Neural progenitor cell (in vitro differentiated cells): ENCODE measurements around the gene RASGRF1. TPM values are rescaled to one million over a fixed set of nuclear protein-coding genes. Genes with fewer than 3 reads are reported as not detected.
A peak's percentile ranks its signal among the peaks of the same experiment; 100 is the strongest.

Source experiments
- DNase-seq: peaks from one replicate; pipeline ENCODE4 v3.0.0-alpha.2; 2016; ENCODE audit warnings: low spot score
- H2AFZ ChIP-seq: fragments of 200-600 bp; sonication (generic); replicated peaks from 2 replicates; pipeline ENCODE4 v1.6.1; 2016; ENCODE audit warnings: antibody characterized with exemption
- H3F3A ChIP-seq: fragments of 200-600 bp; sonication (generic); 2 replicates; pipeline ENCODE4 v1.6.1; 2016; ENCODE audit warnings: antibody characterized with exemption, low read depth
- H3K27ac ChIP-seq: fragments of 200-600 bp; sonication (generic); 2 replicates; pipeline ENCODE4 v1.5.1; 2016; ENCODE audit warnings: mild to moderate bottlenecking
- H3K27me3 ChIP-seq: fragments of 200-600 bp; sonication (generic); 2 replicates; pipeline ENCODE4 v1.6.1; 2016; ENCODE audit warnings: mild to moderate bottlenecking, moderate library complexity
- H3K36me3 ChIP-seq: fragments of 200-600 bp; sonication (generic); 2 replicates; pipeline ENCODE4 v1.5.1; 2016
- H3K4me1 ChIP-seq: fragments of 200-600 bp; sonication (generic); 2 replicates; pipeline ENCODE4 v1.6.1; 2016; ENCODE audit warnings: mixed run types
- H3K4me2 ChIP-seq: fragments of 200-600 bp; sonication (generic); 2 replicates; pipeline ENCODE4 v1.6.1; 2016
- H3K4me3 ChIP-seq: fragments of 200-600 bp; sonication (generic); 2 replicates; pipeline ENCODE4 v1.5.1; 2016
- H3K79me2 ChIP-seq: fragments of 200-600 bp; sonication (generic); 2 replicates; pipeline ENCODE4 v1.6.1; 2016; ENCODE audit warnings: low read depth
- H3K9ac ChIP-seq: fragments of 200-600 bp; sonication (generic); 2 replicates; pipeline ENCODE4 v1.6.1; 2016
- H3K9me3 ChIP-seq: fragments of 200-600 bp; sonication (generic); 2 replicates; pipeline ENCODE4 v1.5.1; 2016; ENCODE audit warnings: low read depth
- H4K20me1 ChIP-seq: fragments of 200-600 bp; sonication (generic); 2 replicates; pipeline ENCODE4 v1.6.1; 2016; ENCODE audit warnings: low read depth
- H3K27ac Mint-ChIP-seq: 3 replicates; pipeline ENCODE4 v1.8.0; 2021; ENCODE audit warnings: mixed read lengths
- H3K27me3 Mint-ChIP-seq: 2 replicates; pipeline ENCODE4 v1.8.0; 2022; ENCODE audit warnings: low read depth, mild to moderate bottlenecking, inconsistent platforms, moderate library complexity, mixed read lengths; ENCODE audit not compliant: insufficient read depth
- H3K36me3 Mint-ChIP-seq: 3 replicates; pipeline ENCODE4 v1.8.0; 2021; ENCODE audit warnings: mixed read lengths
- H3K4me1 Mint-ChIP-seq: 3 replicates; pipeline ENCODE4 v1.8.0; 2021; ENCODE audit warnings: mixed read lengths
- H3K4me3 Mint-ChIP-seq: 3 replicates; pipeline ENCODE4 v1.8.0; 2021; ENCODE audit warnings: mild to moderate bottlenecking, moderate library complexity, mixed read lengths
- H3K9me3 Mint-ChIP-seq: 3 replicates; pipeline ENCODE4 v1.8.0; 2020; ENCODE audit warnings: mixed read lengths
- CTCF ChIP-seq: fragments of 200-600 bp; sonication (generic); IDR thresholded peaks from 2 replicates; pipeline ENCODE4 v1.5.1; 2017; ENCODE audit warnings: antibody characterized with exemption, mild to moderate bottlenecking
- EZH2 ChIP-seq: fragments of 200-600 bp; sonication (generic); IDR thresholded peaks from 2 replicates; pipeline ENCODE4 v1.6.1; 2017; ENCODE audit warnings: antibody characterized with exemption, mild to moderate bottlenecking, moderate library complexity
- EZH2phosphoT487 ChIP-seq: fragments of 200-600 bp; sonication (generic); IDR thresholded peaks from 2 replicates; pipeline ENCODE4 v1.6.1; 2017; ENCODE audit warnings: antibody characterized with exemption
- total RNA-seq: library from RNA; depleted of rRNA; stranded (reverse); fragments of >200 nt; gene quantifications from 2 replicates; pipeline ENCODE4 v1.2.3, GENCODE V29; 2015; ENCODE audit warnings: low replicate concordance

The RASGRF1 gene
- total RNA-seq, 1 donor from 2014 or later = 0.22 TPM

- no peak overlapping the region for H3K27ac ChIP-seq
- H3K36me3 ChIP-seq = no peaks in the 10 kb centered on the region
- H3K79me2 ChIP-seq = no peaks in the 10 kb centered on the region
- peaks cover 8% of the 10 kb centered on the region for H3K4me1 ChIP-seq
- H3K36me3 Mint-ChIP-seq = no peaks in the 10 kb centered on the region
- no peaks in the 10 kb centered on the region for H4K20me1 ChIP-seq
- H3K27me3 Mint-ChIP-seq = peaks cover 7% of the 10 kb centered on the region
- H3K4me2 ChIP-seq = peak overlapping the region; percentile 18
- no peak overlapping the region for H3K9ac ChIP-seq
- H3K27ac Mint-ChIP-seq = no peak overlapping the region
- H3F3A ChIP-seq = no peaks in the 10 kb centered on the region
- no peak for TF ChIP-seq EZH2
- no peak for TF ChIP-seq EZH2phosphoT487
- no peak for TF ChIP-seq CTCF
- H3K9me3 ChIP-seq = no peaks in the 10 kb centered on the region
- DNase-seq = no peak
- no peak overlapping the region for H3K4me3 ChIP-seq
- H3K4me3 Mint-ChIP-seq = no peak overlapping the region
- peaks cover 3% of the 10 kb centered on the region for H3K9me3 Mint-ChIP-seq
- H2AFZ ChIP-seq = peak overlapping the region; percentile 63
- H3K4me1 Mint-ChIP-seq = peaks cover 10% of the 10 kb centered on the region
- no peaks in the 10 kb centered on the region for H3K27me3 ChIP-seq
Observed at GRCh38 chr15:79035814-79036213, 54.8 kb downstream of the RASGRF1 start.

GRCh38 chr15:79035111-79035601 lies 55.4 kb downstream of the RASGRF1 start:
- Histone ChIP-seq H3K4me2 (peak overlapping the region; percentile 18), H3K27ac (no peak overlapping the region), H3K4me1 (peaks cover 8% of the 10 kb centered on the region), H3K79me2 (no peaks in the 10 kb centered on the region), H2AFZ (peak overlapping the region; percentile 63), H4K20me1 (no peaks in the 10 kb centered on the region), H3F3A (no peaks in the 10 kb centered on the region), H3K9ac (no peak overlapping the region), H3K27me3 (no peaks in the 10 kb centered on the region), H3K9me3 (no peaks in the 10 kb centered on the region), H3K36me3 (no peaks in the 10 kb centered on the region), H3K4me3 (no peak overlapping the region)
- TF ChIP-seq CTCF (peak; percentile 32), EZH2 (no peak), EZH2phosphoT487 (no peak)
- H3K36me3 Mint-ChIP-seq = no peaks in the 10 kb centered on the region
- peaks cover 3% of the 10 kb centered on the region for H3K9me3 Mint-ChIP-seq
- peaks cover 10% of the 10 kb centered on the region for H3K4me1 Mint-ChIP-seq
- peak; percentile 40 for DNase-seq
- H3K4me3 Mint-ChIP-seq = no peak overlapping the region
- H3K27me3 Mint-ChIP-seq = peaks cover 5% of the 10 kb centered on the region
- no peak overlapping the region for H3K27ac Mint-ChIP-seq

GRCh38 chr15:79034284-79034683 lies 56.3 kb downstream of the RASGRF1 start:
- H4K20me1 ChIP-seq = no peaks in the 10 kb centered on the region
- H2AFZ ChIP-seq = no peak overlapping the region
- H3K4me1 ChIP-seq = peaks cover 8% of the 10 kb centered on the region
- Mint-ChIP-seq H3K4me3 (no peak overlapping the region), H3K9me3 (peaks cover 3% of the 10 kb centered on the region), H3K4me1 (peaks cover 10% of the 10 kb centered on the region), H3K27me3 (peaks cover 5% of the 10 kb centered on the region), H3K27ac (no peak overlapping the region), H3K36me3 (no peaks in the 10 kb centered on the region)
- no peak overlapping the region for H3K9ac ChIP-seq
- no peak for DNase-seq
- H3K27ac ChIP-seq = no peak overlapping the region
- no peaks in the 10 kb centered on the region for H3K79me2 ChIP-seq
- no peak overlapping the region for H3K4me2 ChIP-seq
- no peak for TF ChIP-seq EZH2
- no peaks in the 10 kb centered on the region for H3F3A ChIP-seq
- H3K27me3 ChIP-seq = no peaks in the 10 kb centered on the region
- no peaks in the 10 kb centered on the region for H3K9me3 ChIP-seq
- H3K36me3 ChIP-seq = no peaks in the 10 kb centered on the region
- no peak overlapping the region for H3K4me3 ChIP-seq

GRCh38 chr15:79032656-79033055 lies 57.9 kb downstream of the RASGRF1 start:
- no peak overlapping the region for H3K4me3 Mint-ChIP-seq
- H3K27ac Mint-ChIP-seq = no peak overlapping the region
- H2AFZ ChIP-seq = no peak overlapping the region
- no peaks in the 10 kb centered on the region for H3K36me3 Mint-ChIP-seq
- H3K4me1 ChIP-seq = peaks cover 8% of the 10 kb centered on the region
- no peaks in the 10 kb centered on the region for H3K9me3 ChIP-seq
- H3F3A ChIP-seq = no peaks in the 10 kb centered on the region
- H3K4me1 Mint-ChIP-seq = peaks cover 10% of the 10 kb centered on the region
- peaks cover 3% of the 10 kb centered on the region for H3K9me3 Mint-ChIP-seq
- DNase-seq = no peak
- H3K27me3 Mint-ChIP-seq = peaks cover 3% of the 10 kb centered on the region
- no peak overlapping the region for H3K4me2 ChIP-seq
- H3K36me3 ChIP-seq = no peaks in the 10 kb centered on the region
- no peaks in the 10 kb centered on the region for H3K79me2 ChIP-seq
- no peaks in the 10 kb centered on the region for H4K20me1 ChIP-seq
- no peak overlapping the region for H3K4me3 ChIP-seq
- no peaks in the 10 kb centered on the region for H3K27me3 ChIP-seq
- TF ChIP-seq EZH2phosphoT487 (no peak), CTCF (no peak), EZH2 (no peak)
- H3K27ac ChIP-seq = no peak overlapping the region
- no peak overlapping the region for H3K9ac ChIP-seq
